ENCODE data around the gene UBQLN2.
"Not testable (repeated sequence)": the region's sequence is repeated elsewhere in the genome, so short reads cannot be mapped to it uniquely, and the experiment has no call there.

UBQLN2 gene

DNA sequence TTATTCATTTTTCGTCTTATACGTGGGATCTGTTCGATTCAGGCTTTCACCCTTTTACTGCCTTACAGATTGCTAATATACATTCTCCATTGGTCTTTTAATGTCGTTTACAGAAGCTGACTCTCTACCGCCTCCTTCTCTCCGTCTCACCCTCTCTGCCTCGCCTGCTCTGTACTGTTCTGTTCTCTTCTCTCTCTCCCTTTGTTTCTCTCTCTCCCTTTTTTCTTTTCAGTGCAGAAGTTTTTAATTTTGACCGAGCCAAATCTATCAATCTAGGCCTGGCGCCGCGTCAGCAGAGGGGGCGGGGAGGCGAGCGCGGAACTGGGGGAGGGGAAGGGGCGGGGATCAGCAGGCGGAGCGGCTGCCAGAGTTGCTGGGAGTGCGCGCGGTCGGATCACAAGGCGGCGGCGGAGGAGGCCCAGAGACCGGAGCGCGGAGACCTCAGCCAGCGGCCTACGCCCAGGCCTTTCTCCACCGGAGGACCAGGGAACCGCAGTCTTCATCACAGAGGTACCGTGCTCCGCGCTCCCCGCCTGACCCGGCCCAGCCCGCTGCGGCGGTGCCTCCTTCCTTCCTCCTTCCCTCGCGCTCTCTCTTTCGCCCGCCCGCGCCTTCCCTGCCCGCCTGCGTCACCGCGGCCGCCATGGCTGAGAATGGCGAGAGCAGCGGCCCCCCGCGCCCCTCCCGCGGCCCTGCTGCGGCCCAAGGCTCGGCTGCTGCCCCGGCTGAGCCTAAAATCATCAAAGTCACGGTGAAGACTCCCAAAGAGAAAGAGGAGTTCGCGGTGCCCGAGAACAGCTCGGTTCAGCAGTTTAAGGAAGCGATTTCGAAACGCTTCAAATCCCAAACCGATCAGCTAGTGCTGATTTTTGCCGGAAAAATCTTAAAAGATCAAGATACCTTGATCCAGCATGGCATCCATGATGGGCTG is at the start of gene UBQLN2:
TSS of gene UBQLN2 (plus strand) at position 397 of the 931 bp plus-strand sequence. CDS start at position 644, 247 bp downstream.
- peak within 1 kb of the TSS; percentile 60 for H3K4me3 ChIP-seq (ENCODE audit: low read depth, low read length)
- peak; percentile 30 for DNase-seq (ENCODE audit: low read depth)

- DNase-seq (ENCODE audit: low read depth) = no peak
- no peak overlapping the region for H3K4me3 ChIP-seq (ENCODE audit: low read depth, low read length)
Measured at GRCh38 chrX:56519642-56520041, 43.8 kb upstream of the UBQLN2 start.

GRCh38 chrX:56529482-56530007 is 33.9 kb upstream of the UBQLN2 start:
- not testable (repeated sequence) for DNase-seq (ENCODE audit: low read depth)

DNA sequence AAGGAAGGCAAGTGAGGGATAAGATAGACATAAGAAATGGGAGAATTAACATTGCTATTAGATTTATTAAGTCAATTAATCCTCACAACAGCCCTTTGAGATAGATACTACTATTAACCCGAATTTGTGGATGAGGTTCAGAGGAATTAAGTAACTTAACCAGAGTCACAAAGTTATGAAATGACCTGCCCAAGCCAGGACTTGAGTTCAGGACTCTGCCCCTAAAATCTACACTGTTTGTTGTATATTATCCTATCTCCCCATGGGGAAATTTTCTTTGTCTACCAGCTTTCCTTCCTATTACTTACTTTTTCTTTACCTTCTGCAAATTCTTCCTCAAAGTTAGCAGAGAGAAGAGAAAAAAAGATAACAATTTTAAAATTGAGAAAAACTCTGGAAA is 33.4 kb upstream of the UBQLN2 start:
- DNase-seq (ENCODE audit: low read depth) = no peak
- no peak overlapping the region for H3K4me3 ChIP-seq (ENCODE audit: low read depth, low read length)

More at GRCh38 chrX:56529482-56530007, 33.9 kb upstream of the UBQLN2 start:
- not testable (repeated sequence) for H3K4me3 ChIP-seq (ENCODE audit: low read depth, low read length)

- no peak overlapping the region for H3K4me3 ChIP-seq (ENCODE audit: low read depth, low read length)
- DNase-seq (ENCODE audit: low read depth) = no peak
Measured at GRCh38 chrX:56550667-56551066, 12.8 kb upstream of the UBQLN2 start.

GRCh38 chrX:56554870-56555269 is 8.6 kb upstream of the UBQLN2 start:
- DNase-seq (ENCODE audit: low read depth) = no peak
- H3K4me3 ChIP-seq (ENCODE audit: low read depth, low read length) = no peak overlapping the region

- no peak overlapping the region for H3K4me3 ChIP-seq (ENCODE audit: low read depth, low read length)
- DNase-seq (ENCODE audit: low read depth) = no peak
Measured at GRCh38 chrX:56557376-56557929, 6.0 kb upstream of the UBQLN2 start.

DNA sequence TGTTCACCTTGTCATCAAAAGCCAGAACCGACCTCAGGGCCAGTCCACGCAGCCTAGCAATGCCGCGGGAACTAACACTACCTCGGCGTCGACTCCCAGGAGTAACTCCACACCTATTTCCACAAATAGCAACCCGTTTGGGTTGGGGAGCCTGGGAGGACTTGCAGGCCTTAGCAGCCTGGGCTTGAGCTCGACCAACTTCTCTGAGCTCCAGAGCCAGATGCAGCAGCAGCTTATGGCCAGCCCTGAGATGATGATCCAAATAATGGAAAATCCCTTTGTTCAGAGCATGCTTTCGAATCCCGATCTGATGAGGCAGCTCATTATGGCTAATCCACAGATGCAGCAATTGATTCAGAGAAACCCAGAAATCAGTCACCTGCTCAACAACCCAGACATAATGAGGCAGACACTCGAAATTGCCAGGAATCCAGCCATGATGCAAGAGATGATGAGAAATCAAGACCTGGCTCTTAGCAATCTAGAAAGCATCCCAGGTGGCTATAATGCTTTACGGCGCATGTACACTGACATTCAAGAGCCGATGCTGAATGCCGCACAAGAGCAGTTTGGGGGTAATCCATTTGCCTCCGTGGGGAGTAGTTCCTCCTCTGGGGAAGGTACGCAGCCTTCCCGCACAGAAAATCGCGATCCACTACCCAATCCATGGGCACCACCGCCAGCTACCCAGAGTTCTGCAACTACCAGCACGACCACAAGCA is 898 bp downstream of the UBQLN2 start:
- H3K4me3 ChIP-seq (ENCODE audit: low read depth, low read length) = peak overlapping the region; percentile 60
- DNase-seq (ENCODE audit: low read depth) = no peak

DNA sequence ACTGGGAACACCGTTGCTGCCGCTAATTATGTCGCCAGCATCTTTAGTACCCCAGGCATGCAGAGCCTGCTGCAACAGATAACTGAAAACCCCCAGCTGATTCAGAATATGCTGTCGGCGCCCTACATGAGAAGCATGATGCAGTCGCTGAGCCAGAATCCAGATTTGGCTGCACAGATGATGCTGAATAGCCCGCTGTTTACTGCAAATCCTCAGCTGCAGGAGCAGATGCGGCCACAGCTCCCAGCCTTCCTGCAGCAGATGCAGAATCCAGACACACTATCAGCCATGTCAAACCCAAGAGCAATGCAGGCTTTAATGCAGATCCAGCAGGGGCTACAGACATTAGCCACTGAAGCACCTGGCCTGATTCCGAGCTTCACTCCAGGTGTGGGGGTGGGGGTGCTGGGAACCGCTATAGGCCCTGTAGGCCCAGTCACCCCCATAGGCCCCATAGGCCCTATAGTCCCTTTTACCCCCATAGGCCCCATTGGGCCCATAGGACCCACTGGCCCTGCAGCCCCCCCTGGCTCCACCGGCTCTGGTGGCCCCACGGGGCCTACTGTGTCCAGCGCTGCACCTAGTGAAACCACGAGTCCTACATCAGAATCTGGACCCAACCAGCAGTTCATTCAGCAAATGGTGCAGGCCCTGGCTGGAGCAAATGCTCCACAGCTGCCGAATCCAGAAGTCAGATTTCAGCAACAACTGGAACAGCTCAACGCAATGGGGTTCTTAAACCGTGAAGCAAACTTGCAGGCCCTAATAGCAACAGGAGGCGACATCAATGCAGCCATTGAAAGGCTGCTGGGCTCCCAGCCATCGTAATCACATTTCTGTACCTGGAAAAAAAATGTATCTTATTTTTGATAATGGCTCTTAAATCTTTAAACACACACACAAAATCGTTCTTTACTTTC is 1.8 kb downstream of the UBQLN2 start:
- peak overlapping the region; percentile 60 for H3K4me3 ChIP-seq (ENCODE audit: low read depth, low read length)
- DNase-seq (ENCODE audit: low read depth) = no peak

GRCh38 chrX:56569378-56570057 is 6.1 kb downstream of the UBQLN2 start:
- H3K4me3 ChIP-seq (ENCODE audit: low read depth, low read length) = no peak overlapping the region
- no peak for DNase-seq (ENCODE audit: low read depth)

DNA sequence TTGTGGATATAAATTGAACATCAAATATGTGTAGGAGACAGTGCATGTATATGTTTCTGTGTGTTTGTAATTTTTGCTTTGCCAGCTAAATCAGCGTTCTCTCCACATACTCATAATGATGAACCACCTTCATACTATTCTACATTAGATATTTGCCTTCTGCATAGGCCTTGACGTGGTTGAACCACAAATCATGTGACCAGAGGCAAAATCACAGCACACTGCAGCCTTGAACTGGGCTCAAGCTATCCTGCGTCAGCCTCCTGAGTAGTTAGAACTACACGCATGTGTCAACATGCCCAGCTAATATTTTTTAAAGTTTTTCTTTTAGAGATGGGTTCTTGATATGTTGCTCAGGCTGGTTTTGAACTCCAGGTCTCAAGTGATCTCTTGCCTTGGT is 9.5 kb downstream of the UBQLN2 start:
- no peak overlapping the region for H3K4me3 ChIP-seq (ENCODE audit: low read depth, low read length)
- no peak for DNase-seq (ENCODE audit: low read depth)

DNA sequence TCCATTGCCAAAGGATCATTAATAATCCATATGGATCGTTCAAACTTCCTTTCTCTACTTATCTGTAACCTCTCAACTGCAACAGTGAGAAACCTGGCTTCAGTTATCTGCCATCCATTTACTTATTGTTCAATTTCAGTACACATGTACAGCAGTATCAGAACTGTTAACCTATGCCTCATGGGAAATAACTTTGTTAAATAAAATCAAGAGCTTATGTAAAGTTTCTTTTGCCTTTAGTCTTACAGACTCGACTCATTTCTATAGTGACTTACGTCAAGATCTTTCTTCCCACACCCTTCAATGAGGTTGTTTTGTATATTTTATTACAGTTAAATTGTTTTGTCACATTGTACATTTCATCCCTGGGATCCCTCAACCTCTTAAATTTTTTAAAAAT is 11.4 kb downstream of the UBQLN2 start:
- H3K4me3 ChIP-seq (ENCODE audit: low read depth, low read length) = no peak overlapping the region
- no peak for DNase-seq (ENCODE audit: low read depth)

- DNase-seq (ENCODE audit: low read depth) = no peak
Measured at GRCh38 chrX:56576721-56577120, 13.3 kb downstream of the UBQLN2 start.

GRCh38 chrX:56588397-56589188 is 25.2 kb downstream of the UBQLN2 start:
- no peak overlapping the region for H3K4me3 ChIP-seq (ENCODE audit: low read depth, low read length)
- no peak for DNase-seq (ENCODE audit: low read depth)

More at GRCh38 chrX:56576721-56577120, 13.3 kb downstream of the UBQLN2 start:
- no peak overlapping the region for H3K4me3 ChIP-seq (ENCODE audit: low read depth, low read length)

GRCh38 chrX:56591830-56592229 is 28.4 kb downstream of the UBQLN2 start:
- H3K4me3 ChIP-seq (ENCODE audit: low read depth, low read length); DNase-seq (ENCODE audit: low read depth): not testable (repeated sequence)

- H3K4me3 ChIP-seq (ENCODE audit: low read depth, low read length) = no peak overlapping the region
- no peak for DNase-seq (ENCODE audit: low read depth)
Measured at GRCh38 chrX:56600141-56600540, 36.7 kb downstream of the UBQLN2 start.

DNA sequence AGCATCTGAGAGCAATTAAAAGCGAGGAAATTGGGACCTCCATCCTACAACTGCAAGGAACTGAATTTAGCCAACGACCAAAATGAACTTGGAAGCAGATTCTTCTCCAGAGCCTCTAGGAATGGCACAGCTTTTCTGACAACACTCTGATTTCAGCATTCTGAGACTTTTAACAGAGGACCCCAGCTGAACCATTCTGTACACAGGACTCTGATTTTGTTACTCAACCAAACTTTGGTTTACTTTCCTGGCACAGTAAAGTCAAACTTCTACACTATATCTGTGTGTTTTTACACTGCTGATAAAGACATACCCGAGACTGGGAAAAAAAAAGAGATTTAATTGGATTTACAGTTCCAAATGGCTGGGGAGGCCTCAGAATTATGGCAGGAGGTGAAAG is 37.6 kb downstream of the UBQLN2 start:
- no peak for DNase-seq (ENCODE audit: low read depth)
- no peak overlapping the region for H3K4me3 ChIP-seq (ENCODE audit: low read depth, low read length)

DNA sequence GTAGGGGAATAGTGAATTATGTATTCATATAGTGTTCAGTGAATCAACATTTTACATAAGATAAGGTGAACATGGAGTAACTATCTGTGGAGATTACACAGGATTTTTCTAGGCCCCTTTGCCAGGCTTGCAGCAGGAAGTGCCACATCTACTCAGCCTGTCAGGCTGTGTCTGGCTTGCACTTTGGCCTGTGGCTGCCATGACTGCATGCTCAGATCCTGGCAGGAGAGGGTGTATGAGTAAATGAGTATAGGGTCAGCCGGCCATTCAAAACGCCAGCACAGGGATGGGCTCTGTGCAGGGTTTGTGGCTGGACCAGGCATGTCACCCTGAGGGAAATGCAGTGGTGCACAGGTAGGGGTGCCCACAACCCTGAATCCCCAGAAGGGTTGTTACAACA is 51.9 kb downstream of the UBQLN2 start:
- no peak overlapping the region for H3K4me3 ChIP-seq (ENCODE audit: low read depth, low read length)
- no peak for DNase-seq (ENCODE audit: low read depth)
